ENCODE measurements around the gene RARS1.

GRCh38 chr5:168531191-168531590 lies 44.9 kb downstream of the RARS1 start:
- no peak for TF ChIP-seq CTCF (conservative IDR thresholded peaks at IDR 0.05; ENCODE audit: low read depth, low read length)
- TF ChIP-seq EZH2 (IDR thresholded peaks at IDR 0.05; ENCODE audit: borderline replicate concordance, low read depth, low read length, poor library complexity, severe bottlenecking), result no peak
